ENCODE measurements around the gene NRP2.

NRP2 gene

GRCh38 chr2:205807229-205807628 is 124.9 kb downstream of the NRP2 start:
- Mint-ChIP-seq H3K27ac (no peak overlapping the region), H3K36me3 (ENCODE audit: low read depth) (no peaks in the 10 kb centered on the region), H3K9me3 (no peaks in the 10 kb centered on the region), H3K27me3 (peaks cover 14% of the 10 kb centered on the region), H3K4me3 (no peak overlapping the region), H3K4me1 (ENCODE audit: low read depth) (peaks cover 5% of the 10 kb centered on the region)
- intact Hi-C loops (cut with micrococcal nuclease) = no loop called here

DNA sequence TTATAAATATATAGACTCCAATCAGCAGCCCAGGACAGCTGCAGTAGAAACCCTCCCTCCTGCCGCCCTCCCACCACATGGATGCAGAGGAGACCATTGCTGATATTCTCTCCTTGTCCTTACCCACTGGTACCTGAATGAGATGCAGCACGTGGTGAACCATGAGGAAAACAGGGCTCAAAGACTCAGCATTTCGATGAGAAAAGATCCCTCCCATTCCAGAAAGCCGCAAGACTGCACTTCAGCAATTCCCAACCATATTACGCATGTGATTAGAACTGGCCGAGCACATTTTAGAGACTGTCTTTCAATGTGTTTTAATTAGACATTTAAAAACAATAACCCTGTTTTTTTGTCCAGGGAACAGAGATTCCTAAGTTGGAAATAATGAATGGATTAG is 125.5 kb downstream of the NRP2 start:
- peaks cover 5% of the 10 kb centered on the region for H3K4me1 Mint-ChIP-seq (ENCODE audit: low read depth)
- intact Hi-C loops (cut with micrococcal nuclease) = no loop called here
- no peaks in the 10 kb centered on the region for H3K9me3 Mint-ChIP-seq
- peaks cover 10% of the 10 kb centered on the region for H3K27me3 Mint-ChIP-seq
- H3K27ac Mint-ChIP-seq = no peak overlapping the region
- H3K36me3 Mint-ChIP-seq (ENCODE audit: low read depth) = no peaks in the 10 kb centered on the region
- no peak overlapping the region for H3K4me3 Mint-ChIP-seq

DNA sequence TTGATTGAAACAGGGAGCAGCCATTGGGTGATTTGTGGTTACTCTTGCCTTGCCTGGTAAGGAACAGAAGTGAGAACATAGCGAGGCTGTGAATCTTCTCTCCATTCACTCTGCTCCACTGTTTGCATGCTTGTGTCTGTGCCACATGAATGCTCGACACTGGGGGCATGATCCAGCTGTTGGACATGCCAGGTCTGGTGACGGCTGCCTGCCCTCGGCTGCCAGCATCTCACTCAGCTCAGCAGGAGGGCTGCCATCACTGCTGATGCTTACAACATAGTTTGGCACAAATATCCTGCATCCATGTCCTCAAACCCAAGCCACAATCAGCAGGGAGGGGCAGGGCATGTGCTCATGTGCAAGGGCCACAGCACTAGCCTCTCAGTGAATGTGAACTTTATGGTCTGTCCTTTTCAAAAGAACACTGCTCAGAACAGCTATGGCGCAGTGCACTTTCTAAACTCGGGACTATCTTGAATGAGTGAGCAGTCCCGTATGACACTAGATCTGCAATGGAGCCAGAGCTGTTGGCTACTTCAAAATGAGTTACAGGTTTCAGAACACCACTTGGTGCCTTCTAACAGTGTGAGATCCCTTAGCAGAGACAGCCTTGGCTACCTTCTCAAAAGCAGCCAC is 126.3 kb downstream of the NRP2 start:
- no peaks in the 10 kb centered on the region for H3K9me3 Mint-ChIP-seq
- H3K27ac Mint-ChIP-seq = no peak overlapping the region
- H3K27me3 Mint-ChIP-seq = peaks cover 6% of the 10 kb centered on the region
- H3K4me1 Mint-ChIP-seq (ENCODE audit: low read depth) = no peaks in the 10 kb centered on the region
- no peak overlapping the region for H3K4me3 Mint-ChIP-seq
- intact Hi-C loops (cut with micrococcal nuclease) = no loop called here
- H3K36me3 Mint-ChIP-seq (ENCODE audit: low read depth) = no peaks in the 10 kb centered on the region

GRCh38 chr2:205811387-205811786 is 129.1 kb downstream of the NRP2 start:
- no peak overlapping the region for H3K4me3 Mint-ChIP-seq
- H3K4me1 Mint-ChIP-seq (ENCODE audit: low read depth) = no peaks in the 10 kb centered on the region
- no peak overlapping the region for H3K27ac Mint-ChIP-seq
- no peaks in the 10 kb centered on the region for H3K9me3 Mint-ChIP-seq
- intact Hi-C loops (cut with micrococcal nuclease) = no loop called here
- peaks cover 4% of the 10 kb centered on the region for H3K27me3 Mint-ChIP-seq
- H3K36me3 Mint-ChIP-seq (ENCODE audit: low read depth) = no peaks in the 10 kb centered on the region

GRCh38 chr2:205814039-205814364 is 131.7 kb downstream of the NRP2 start:
- H3K27ac Mint-ChIP-seq = no peak overlapping the region
- H3K27me3 Mint-ChIP-seq = peaks cover 2% of the 10 kb centered on the region
- H3K9me3 Mint-ChIP-seq = no peaks in the 10 kb centered on the region
- intact Hi-C loops (cut with micrococcal nuclease) = no loop called here
- H3K4me1 Mint-ChIP-seq (ENCODE audit: low read depth) = no peaks in the 10 kb centered on the region
- H3K4me3 Mint-ChIP-seq = no peak overlapping the region
- no peaks in the 10 kb centered on the region for H3K36me3 Mint-ChIP-seq (ENCODE audit: low read depth)

DNA sequence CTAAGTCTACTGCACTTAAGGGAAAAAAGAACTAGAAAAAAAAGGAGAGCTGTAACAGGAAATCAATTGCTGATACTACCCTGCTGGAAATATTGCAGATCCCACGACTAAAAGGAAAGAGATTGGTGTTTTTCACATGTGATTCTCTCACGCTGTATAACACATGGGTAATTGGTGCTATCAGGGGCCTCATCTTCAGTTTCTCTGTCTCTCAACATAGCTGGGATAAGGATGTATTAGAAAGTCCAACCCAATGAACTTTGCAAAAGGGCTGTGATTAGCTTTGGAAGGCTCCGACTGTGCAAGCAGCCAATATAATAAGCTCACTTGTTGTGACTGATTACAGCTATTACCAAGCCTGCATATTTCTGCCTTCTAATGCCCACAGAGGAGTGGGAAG is 133.4 kb downstream of the NRP2 start:
- no peaks in the 10 kb centered on the region for H3K36me3 Mint-ChIP-seq (ENCODE audit: low read depth)
- H3K4me3 Mint-ChIP-seq = no peak overlapping the region
- H3K27ac Mint-ChIP-seq = no peak overlapping the region
- intact Hi-C loops (cut with micrococcal nuclease) = no loop called here
- no peaks in the 10 kb centered on the region for H3K9me3 Mint-ChIP-seq
- peaks cover 1% of the 10 kb centered on the region for H3K27me3 Mint-ChIP-seq
- no peaks in the 10 kb centered on the region for H3K4me1 Mint-ChIP-seq (ENCODE audit: low read depth)

- Mint-ChIP-seq H3K36me3 (ENCODE audit: low read depth) (no peaks in the 10 kb centered on the region), H3K4me1 (ENCODE audit: low read depth) (no peaks in the 10 kb centered on the region), H3K9me3 (no peaks in the 10 kb centered on the region), H3K27ac (no peak overlapping the region), H3K4me3 (no peak overlapping the region), H3K27me3 (peaks cover 1% of the 10 kb centered on the region)
- intact Hi-C loops (cut with micrococcal nuclease) = no loop called here
Observed at GRCh38 chr2:205816268-205816667, 134.0 kb downstream of the NRP2 start.

DNA sequence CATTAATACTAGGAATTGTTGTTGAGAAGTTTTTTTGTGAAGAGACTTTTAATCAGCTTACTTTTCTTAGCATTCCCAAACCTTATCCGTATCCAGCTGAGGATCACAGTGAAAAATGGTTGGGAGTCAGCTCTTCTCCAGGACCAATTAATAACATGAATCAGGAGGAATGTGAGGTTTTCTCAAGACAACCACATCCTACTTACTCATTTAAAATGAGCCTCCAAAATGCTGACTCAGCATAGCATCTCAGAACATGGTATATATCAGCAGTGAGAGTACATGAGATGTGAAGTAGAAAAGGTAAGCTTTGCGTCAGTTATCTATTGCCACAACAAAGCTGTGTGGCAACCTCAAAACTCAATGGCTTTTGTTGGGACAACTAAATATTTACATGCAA is 140.3 kb downstream of the NRP2 start:
- peaks cover 1% of the 10 kb centered on the region for H3K27me3 Mint-ChIP-seq
- no peak overlapping the region for H3K27ac Mint-ChIP-seq
- H3K4me3 Mint-ChIP-seq = no peak overlapping the region

DNA sequence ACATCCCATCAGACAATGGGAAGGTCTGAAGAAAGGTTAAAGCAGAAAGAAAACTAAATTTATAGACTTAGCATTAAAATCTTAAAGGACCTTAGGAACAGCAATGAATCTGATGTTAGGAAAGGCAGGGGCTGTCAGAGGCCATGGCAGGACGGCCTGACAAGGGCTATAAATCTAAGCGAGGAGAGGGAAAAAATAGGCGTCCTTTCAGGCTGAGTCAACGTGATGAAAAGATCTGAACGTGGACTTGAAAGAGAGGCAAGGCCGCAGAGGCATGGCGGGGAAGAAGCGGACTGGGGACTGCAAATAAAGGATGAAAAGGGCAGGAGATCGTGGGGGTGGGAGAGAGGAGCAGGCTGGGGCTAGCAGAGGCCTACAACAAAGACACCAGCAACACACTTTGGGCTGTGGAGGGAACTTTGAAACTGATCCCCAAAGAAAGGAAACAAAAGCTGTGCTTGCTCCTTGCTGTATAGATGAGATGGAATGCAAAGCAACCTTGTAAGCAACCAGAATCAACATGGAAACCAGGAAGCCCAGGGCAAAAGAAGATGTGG is 145.6 kb downstream of the NRP2 start:
- H3K4me1 Mint-ChIP-seq (ENCODE audit: low read depth) = no peaks in the 10 kb centered on the region
- H3K36me3 Mint-ChIP-seq (ENCODE audit: low read depth) = no peaks in the 10 kb centered on the region
- no peaks in the 10 kb centered on the region for H3K27me3 Mint-ChIP-seq
- H3K27ac Mint-ChIP-seq = no peak overlapping the region
- H3K4me3 Mint-ChIP-seq = no peak overlapping the region
- intact Hi-C loops (cut with micrococcal nuclease) = loop anchor here (1.0 kb wide), 1 partner anchor 27 kb away; no protein-coding TSS in a partner anchor
- H3K9me3 Mint-ChIP-seq = peaks cover 9% of the 10 kb centered on the region

More for the DNA sequence above, 140.3 kb downstream of the NRP2 start:
- Mint-ChIP-seq H3K36me3 (ENCODE audit: low read depth) (no peaks in the 10 kb centered on the region), H3K9me3 (peaks cover 9% of the 10 kb centered on the region), H3K4me1 (ENCODE audit: low read depth) (no peaks in the 10 kb centered on the region)
- intact Hi-C loops (cut with micrococcal nuclease) = no loop called here

GRCh38 chr2:205833864-205834263 is 151.6 kb downstream of the NRP2 start:
- Mint-ChIP-seq H3K27me3 (peaks cover 1% of the 10 kb centered on the region), H3K36me3 (ENCODE audit: low read depth) (no peaks in the 10 kb centered on the region), H3K9me3 (no peaks in the 10 kb centered on the region), H3K4me3 (no peak overlapping the region), H3K27ac (no peak overlapping the region), H3K4me1 (ENCODE audit: low read depth) (no peaks in the 10 kb centered on the region)
- intact Hi-C loops (cut with micrococcal nuclease) = no loop called here

DNA sequence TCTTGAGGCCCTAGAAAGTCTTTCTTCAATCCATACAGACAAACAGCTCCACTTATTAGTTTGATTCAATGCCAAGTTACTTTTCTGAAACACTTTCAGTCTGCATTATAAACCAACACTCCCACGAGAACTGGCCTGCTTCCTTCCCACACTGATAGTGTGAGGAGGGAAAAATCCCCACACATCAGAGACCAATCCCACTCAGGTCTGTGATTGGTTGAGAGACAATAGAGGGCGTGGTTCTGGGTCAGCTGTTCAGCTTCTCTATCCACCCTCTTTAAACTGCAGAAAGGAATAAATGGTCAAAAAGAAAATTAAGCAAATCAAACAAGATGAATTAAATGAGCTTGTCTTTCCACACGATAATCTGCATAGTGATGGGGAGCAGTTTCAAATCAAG is 152.5 kb downstream of the NRP2 start:
- Mint-ChIP-seq H3K27me3 (peaks cover 1% of the 10 kb centered on the region), H3K4me3 (no peak overlapping the region), H3K27ac (no peak overlapping the region), H3K9me3 (no peaks in the 10 kb centered on the region), H3K36me3 (ENCODE audit: low read depth) (no peaks in the 10 kb centered on the region), H3K4me1 (ENCODE audit: low read depth) (no peaks in the 10 kb centered on the region)
- intact Hi-C loops (cut with micrococcal nuclease) = no loop called here

DNA sequence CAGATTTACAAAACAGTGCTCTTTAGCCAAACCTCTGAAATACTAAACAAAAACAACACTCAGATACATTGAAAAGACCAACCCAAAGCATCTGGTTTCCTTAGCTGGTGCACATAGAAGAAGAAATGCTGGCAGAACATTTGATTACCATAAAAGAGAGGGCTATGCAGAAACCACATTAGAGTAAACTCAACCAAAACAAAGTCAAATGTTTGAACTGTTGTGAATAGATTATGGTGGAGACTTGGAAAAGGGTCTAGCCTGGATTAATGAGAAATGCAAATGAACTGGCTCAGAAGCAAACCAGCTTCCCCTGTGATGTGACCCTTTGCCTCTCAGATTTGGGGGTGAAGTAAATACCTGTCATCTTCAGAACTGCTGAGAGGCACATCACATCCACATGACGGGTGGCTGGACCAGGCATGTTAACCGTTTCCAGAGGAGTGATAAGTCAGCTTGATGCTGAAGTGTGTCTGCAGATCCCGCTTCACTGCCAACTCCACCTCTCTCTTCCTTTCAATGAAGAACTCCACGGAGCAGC is 153.0 kb downstream of the NRP2 start:
- Mint-ChIP-seq H3K27ac (no peak overlapping the region), H3K4me1 (ENCODE audit: low read depth) (no peaks in the 10 kb centered on the region), H3K4me3 (no peak overlapping the region), H3K36me3 (ENCODE audit: low read depth) (no peaks in the 10 kb centered on the region), H3K27me3 (peaks cover 1% of the 10 kb centered on the region), H3K9me3 (no peaks in the 10 kb centered on the region)
- intact Hi-C loops (cut with micrococcal nuclease) = no loop called here

DNA sequence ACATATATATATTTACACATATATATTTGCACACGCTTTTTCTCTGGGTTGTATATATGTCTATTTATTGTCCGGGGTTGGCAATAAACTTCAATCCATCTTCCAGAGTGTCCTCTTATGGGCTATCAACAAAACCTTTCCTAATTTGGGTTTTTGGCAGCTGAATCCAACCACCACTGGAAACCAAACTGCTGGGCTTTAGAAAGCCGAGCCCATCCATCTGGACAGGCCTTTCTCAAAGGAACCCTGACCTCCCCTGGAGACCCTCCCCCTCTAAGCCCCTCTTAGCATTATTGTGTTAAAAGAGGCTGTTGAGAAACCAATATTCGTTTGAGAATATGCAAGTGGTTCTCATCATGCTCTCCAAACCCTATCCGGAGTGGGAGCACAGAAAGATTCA is 153.6 kb downstream of the NRP2 start:
- Mint-ChIP-seq H3K4me1 (ENCODE audit: low read depth) (no peaks in the 10 kb centered on the region), H3K4me3 (no peak overlapping the region), H3K36me3 (ENCODE audit: low read depth) (no peaks in the 10 kb centered on the region), H3K27me3 (peaks cover 1% of the 10 kb centered on the region), H3K27ac (no peak overlapping the region), H3K9me3 (no peaks in the 10 kb centered on the region)
- intact Hi-C loops (cut with micrococcal nuclease) = no loop called here

- Mint-ChIP-seq H3K9me3 (no peaks in the 10 kb centered on the region), H3K36me3 (ENCODE audit: low read depth) (no peaks in the 10 kb centered on the region), H3K27me3 (peaks cover 1% of the 10 kb centered on the region), H3K27ac (no peak overlapping the region), H3K4me3 (no peak overlapping the region), H3K4me1 (ENCODE audit: low read depth) (no peaks in the 10 kb centered on the region)
- intact Hi-C loops (cut with micrococcal nuclease) = no loop called here
Observed at GRCh38 chr2:205836477-205837221, 154.3 kb downstream of the NRP2 start.

All from dendritic cell treated with granulocyte-macrophage colony-stimulating factor and Interleukin-4, amounts not matched to agents 40 ng/mL and 50 ng/mL, for 4 days (primary cell).